Right atrium auricular region (tissue), 2 donors: Measurements from ENCODE around the gene UQCRQ. TPM values are rescaled to one million over a fixed set of nuclear protein-coding genes. Genes with fewer than 3 reads are reported as not detected.

Experiments used
- DNase-seq: peaks from one replicate; pipeline ENCODE4 v3.0.0-alpha.2; 2019; ENCODE audit warnings: low spot score
- H3K27ac ChIP-seq, 2 donors: fragments of 200-600 bp; sonication (generic); 1 replicate in 1 of 2; 2 replicates in 1 of 2; pipeline ENCODE4 v1.5.1; 2016 to 2019
- H3K27me3 ChIP-seq, 2 donors: fragments of 200-600 bp; sonication (generic); one replicate each; pipeline versions ENCODE4 v1.5.1 to v1.6.0; 2017 to 2019
- H3K36me3 ChIP-seq: fragments of 200-600 bp; sonication (generic); one replicate; pipeline ENCODE4 v1.5.1; 2016
- H3K4me1 ChIP-seq, 2 donors: fragments of 200-600 bp; sonication (generic); one replicate each; pipeline versions ENCODE4 v1.5.1 to v1.6.0; 2017 to 2019
- H3K4me3 ChIP-seq, 2 donors: fragments of 200-600 bp; sonication (generic); 1 replicate in 1 of 2; 2 replicates in 1 of 2; pipeline ENCODE4 v1.5.1; 2017 to 2019; ENCODE audit warnings: mild to moderate bottlenecking in 1 of 2, moderate library complexity in 1 of 2
- H3K9me3 ChIP-seq, 2 donors: fragments of 200-600 bp; sonication (generic); one replicate each; pipeline ENCODE4 v1.5.1; 2019
- CTCF ChIP-seq, 2 donors: fragments of 200-600 bp; sonication (generic); IDR thresholded peaks; one replicate each; pipeline ENCODE4 v1.5.1; 2019; ENCODE audit warnings: antibody characterized with exemption in 2 of 2
- total RNA-seq, 2 donors: library from RNA; depleted of rRNA; stranded (reverse); fragments of >200 nt; gene quantifications; one replicate each; pipeline ENCODE4 v1.1.0, GENCODE V29; 2016

UQCRQ gene
- total RNA-seq, result 100 to 1,000 TPM; 276 to 335 TPM

- peak in 1 of 2 donors; percentile 41 for TF ChIP-seq CTCF (IDR thresholded peaks at IDR 0.05)
- Histone ChIP-seq H3K36me3 (peaks cover 26% of the 10 kb centered on the region), H3K27ac (peak within 1 kb of the TSS; percentile 89 to 93), H3K9me3 (no peaks in the 10 kb centered on the region), H3K27me3 (no peaks in the 10 kb centered on the region), H3K4me3 (peak within 1 kb of the TSS; percentile 60 to 77), H3K4me1 (peaks cover 0 to 14% of the 10 kb centered on the region in 2 donors)
- DNase-seq, result peak; percentile 97
These were observed at the start of gene UQCRQ, which contains the start of gene GDF9 for GRCh38 chr5:132866342-132867045. Gene UQCRQ (plus strand): TSS chr5:132866642. CDS start chr5:132866882, 240 bp downstream. Gene GDF9 (minus strand): TSS chr5:132866469. CDS start chr5:132864533, 1,936 bp downstream.

GRCh38 chr5:132817011-132817410 lies 49.4 kb upstream of the UQCRQ start:
- H3K27me3 ChIP-seq, result peaks cover 9% of the 10 kb centered on the region in 2 donors
- H3K4me1 ChIP-seq, result peaks cover 0 to 25% of the 10 kb centered on the region in 2 donors
- no peak for DNase-seq
- no peaks in the 10 kb centered on the region for H3K9me3 ChIP-seq
- H3K36me3 ChIP-seq, result no peaks in the 10 kb centered on the region
- TF ChIP-seq CTCF (IDR thresholded peaks at IDR 0.05), result no peak
- no peak overlapping the region for H3K27ac ChIP-seq
- H3K4me3 ChIP-seq, result no peak overlapping the region

DNA sequence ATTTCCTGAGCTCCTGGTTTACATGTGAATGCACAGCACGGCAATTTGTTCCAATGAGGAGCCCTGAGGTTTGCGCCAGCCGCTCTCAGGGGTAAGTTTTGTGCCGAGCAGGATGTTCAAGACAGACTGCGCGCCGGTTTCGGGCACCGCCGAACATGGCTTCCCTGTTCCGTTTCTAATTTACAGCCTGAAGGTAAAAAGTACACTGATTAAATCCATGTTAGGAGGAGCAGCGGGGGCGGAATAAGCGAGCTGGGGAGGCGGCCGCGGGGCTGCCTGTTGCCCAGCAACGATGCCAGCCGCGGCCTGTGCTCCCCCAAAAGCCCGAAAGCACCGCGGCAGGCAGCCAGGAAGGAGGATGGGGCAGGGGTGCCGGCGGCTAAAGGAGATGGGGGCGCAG lies 47.0 kb upstream of the UQCRQ start:
- no peak for DNase-seq
- Histone ChIP-seq H3K36me3 (no peaks in the 10 kb centered on the region), H3K27ac (no peak overlapping the region), H3K4me1 (peaks cover 0 to 21% of the 10 kb centered on the region in 2 donors), H3K4me3 (peak overlapping the region in 1 of 2 donors; percentile 8), H3K9me3 (no peaks in the 10 kb centered on the region), H3K27me3 (no peaks in the 10 kb centered on the region)
- TF ChIP-seq CTCF (IDR thresholded peaks at IDR 0.05), result no peak

DNA sequence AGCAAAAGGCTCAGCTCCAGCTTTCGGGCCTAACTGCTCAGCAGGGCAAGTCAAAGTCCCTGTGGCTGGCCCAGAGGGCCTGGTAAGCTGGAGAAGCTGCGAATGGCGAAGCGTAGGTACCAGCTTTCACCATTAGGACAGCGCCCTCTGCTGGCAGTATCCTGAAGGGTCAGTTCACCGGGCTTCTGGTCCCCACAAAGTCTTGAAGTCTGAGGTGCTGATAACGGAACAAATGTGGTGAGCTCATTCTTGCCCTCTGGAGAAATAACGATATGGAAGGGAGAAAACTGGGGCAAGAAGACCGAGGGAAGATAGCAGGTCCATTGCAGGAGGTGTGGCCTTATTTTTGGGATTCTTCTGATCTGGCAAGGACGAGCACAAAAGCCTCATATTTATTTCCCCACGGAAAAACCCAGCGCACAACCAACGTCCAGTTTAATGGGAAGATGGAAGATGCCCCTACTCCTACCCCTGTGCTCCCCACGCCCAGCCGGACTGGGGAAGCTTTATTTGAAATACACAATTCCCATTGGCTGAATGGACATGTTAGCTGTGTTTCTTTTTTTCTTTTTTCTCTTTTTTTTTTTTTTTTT lies 46.2 kb upstream of the UQCRQ start:
- H3K27me3 ChIP-seq, result no peaks in the 10 kb centered on the region
- TF ChIP-seq CTCF (IDR thresholded peaks at IDR 0.05), result peak; percentile 94
- H3K36me3 ChIP-seq, result no peaks in the 10 kb centered on the region
- H3K27ac ChIP-seq, result no peak overlapping the region
- no peaks in the 10 kb centered on the region for H3K9me3 ChIP-seq
- peak; percentile 96 for DNase-seq
- H3K4me1 ChIP-seq, result peaks cover 0 to 21% of the 10 kb centered on the region in 2 donors
- H3K4me3 ChIP-seq, result no peak overlapping the region

DNA sequence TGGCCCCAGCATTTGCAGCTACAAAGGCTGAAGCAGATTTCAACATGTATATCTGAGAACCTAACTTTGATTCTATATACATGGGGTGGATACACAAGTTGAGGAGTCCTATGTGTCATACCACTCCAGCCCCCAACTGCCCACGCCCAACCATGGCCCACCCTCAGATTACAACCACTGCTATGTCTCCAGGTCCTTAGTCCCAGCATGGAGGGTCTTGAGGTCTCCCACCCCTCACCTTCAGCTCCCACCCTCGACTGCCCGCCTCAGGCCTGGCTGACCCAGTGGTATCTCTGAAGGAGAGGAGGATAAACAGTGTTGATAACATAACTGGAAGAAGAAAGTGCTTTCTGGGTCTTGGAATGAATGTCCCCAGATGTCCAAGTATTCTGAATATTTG lies 45.1 kb upstream of the UQCRQ start:
- TF ChIP-seq CTCF (IDR thresholded peaks at IDR 0.05), result no peak
- Histone ChIP-seq H3K9me3 (no peaks in the 10 kb centered on the region), H3K4me1 (peaks cover 0 to 28% of the 10 kb centered on the region in 2 donors), H3K27me3 (no peaks in the 10 kb centered on the region), H3K36me3 (no peaks in the 10 kb centered on the region), H3K27ac (no peak overlapping the region), H3K4me3 (no peak overlapping the region)
- no peak for DNase-seq
